ENCODE results near the gene CBLN2.

Gene CBLN2

DNA sequence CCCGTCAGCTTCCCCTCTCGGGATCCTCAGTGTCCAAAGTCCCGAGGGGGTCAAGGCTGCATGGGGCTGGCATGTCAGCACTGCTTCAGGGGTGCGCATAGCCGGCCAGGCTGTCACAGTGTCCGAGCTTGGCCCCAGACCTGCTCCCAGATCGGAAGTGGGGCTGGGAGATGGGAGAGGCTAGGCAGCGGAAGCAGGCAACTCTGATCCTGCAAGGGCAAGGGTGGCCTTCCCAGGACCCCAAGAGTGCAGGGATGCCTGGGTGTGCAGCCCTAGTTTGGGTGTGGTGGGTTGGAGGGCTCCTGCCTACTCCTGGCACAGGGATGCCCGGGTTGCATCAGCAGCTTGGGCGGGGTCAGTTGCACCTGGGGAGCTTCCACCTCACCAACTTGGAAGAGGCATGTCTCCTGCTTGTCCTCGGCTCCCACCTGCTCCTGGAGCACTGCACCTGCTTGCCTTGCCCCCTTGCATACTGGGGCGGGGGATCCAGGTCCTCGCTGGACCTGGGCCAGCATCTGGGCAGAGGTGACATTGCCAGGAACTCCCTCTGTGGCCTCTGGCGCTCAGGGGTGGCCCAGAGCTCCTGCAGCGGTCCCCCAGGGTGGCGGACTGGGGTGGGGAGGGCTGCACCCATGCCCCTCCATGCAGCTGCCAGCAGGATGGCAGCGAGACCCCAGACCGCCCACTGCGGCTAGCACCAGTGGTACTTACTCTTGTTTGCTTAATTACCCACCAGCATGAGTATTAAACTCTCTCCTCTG is 41.3 kb downstream of the CBLN2 start:
- no peaks in the 10 kb centered on the region for H3K9me3 Mint-ChIP-seq
- no peak overlapping the region for H3K27ac Mint-ChIP-seq
- H3K4me3 Mint-ChIP-seq = no peak overlapping the region
- no peaks in the 10 kb centered on the region for H3K27me3 Mint-ChIP-seq
- H3K36me3 Mint-ChIP-seq (ENCODE audit: low read depth) = no peaks in the 10 kb centered on the region
- no peaks in the 10 kb centered on the region for H3K4me1 Mint-ChIP-seq
- DNase-seq (no peak), ATAC-seq (no peak)

DNA sequence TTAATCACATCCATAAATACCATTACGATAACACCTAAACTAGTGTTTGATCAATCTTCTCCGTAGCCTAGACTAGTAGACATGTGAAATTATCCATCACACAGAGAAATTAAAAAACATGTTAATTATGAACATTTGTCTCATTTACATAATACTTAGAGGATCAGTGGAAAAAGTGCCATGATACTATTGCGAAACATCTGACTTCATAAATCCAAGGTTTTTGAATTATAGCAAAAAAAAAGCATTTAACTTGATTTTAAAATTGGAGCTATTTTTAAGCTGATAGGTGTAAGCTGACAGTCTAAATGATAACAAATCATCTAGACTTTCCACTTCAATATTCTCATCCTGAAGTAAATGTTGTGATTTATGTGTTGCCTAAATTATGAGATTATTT is 51.6 kb downstream of the CBLN2 start:
- H3K9me3 Mint-ChIP-seq = no peaks in the 10 kb centered on the region
- no peak overlapping the region for H3K4me3 Mint-ChIP-seq
- no peaks in the 10 kb centered on the region for H3K4me1 Mint-ChIP-seq
- H3K27me3 Mint-ChIP-seq = no peaks in the 10 kb centered on the region
- H3K27ac Mint-ChIP-seq = no peak overlapping the region
- no peaks in the 10 kb centered on the region for H3K36me3 Mint-ChIP-seq (ENCODE audit: low read depth)
- DNase-seq (no peak), ATAC-seq (no peak)

Data from activated naive CD8-positive, alpha-beta T cell treated with anti-CD3 and anti-CD28 coated beads, Interleukin-2, amount 50 U/mL, for 24 hours (primary cell).